K562 (cell line): Measurements from ENCODE around the gene LAMP1. TPM values are rescaled to one million over a fixed set of nuclear protein-coding genes. Genes with fewer than 3 reads are reported as not detected.

Source experiments
- ATAC-seq: fragments of 200-7000 bp; cut with Tn5 transposase; 3 replicates; pipeline ENCODE4 v1.9.1; 2020; ENCODE audit warnings: moderate library complexity
- BruUV-seq: library from RNA; stranded (reverse); fragments of 400-500 nt; replicated peaks from 2 replicates; lab custom pipeline; 2021; lab: Mats Ljungman, UMichigan
- CTCF ChIA-PET: fragments of 300-600 bp; formaldehyde crosslinking; extraction: SDS; loops from one replicate; lab custom pipeline; 2021; ENCODE audit warnings: low intra/inter-chr PET ratio; lab: Yijun Ruan, JAX
- POLR2A ChIA-PET: fragments of 300-600, 350-650 bp; sonication (Branson Sonifier 250); formaldehyde crosslinking; extraction: SDS; loops from one replicate; lab custom pipeline; 2021; ENCODE audit warnings: antibody characterized with exemption, inconsistent platforms; lab: Yijun Ruan, JAX
- DNase-seq, 4 experiments: peaks; one replicate each; pipeline versions ENCODE4 v3.0.0 to v3.0.0-alpha.2; 2011 to 2018; ENCODE audit warnings: low spot score in 3 of 4, mixed read lengths in 3 of 4; ENCODE audit errors: extremely low read depth in 1 of 4
- FAIRE-seq: peaks from 2 replicates; lab custom pipeline; 2011; peaks lifted over from hg19 to GRCh38; lab: Jason Lieb, UNC
- H2AFZ ChIP-seq: 2 replicates; pipeline ENCODE4 v1.6.0; 2011; ENCODE audit warnings: low read depth, low read length, control low read depth, inconsistent platforms
- H3K27ac ChIP-seq: fragments of 200-600 bp; 3 replicates; pipeline ENCODE4 v1.8.0; 2011; ENCODE audit warnings: low read depth, mild to moderate bottlenecking, control low read depth, inconsistent platforms, low read length, moderate library complexity, mixed read lengths; ENCODE audit errors: extremely low read depth
- H3K27me3 ChIP-seq, 2 experiments: fragments of 300-600 bp in 1 of 2; 2 replicates in 1 of 2; 3 replicates in 1 of 2; pipeline versions ENCODE4 v1.6.0 to v1.8.0; 2011; ENCODE audit warnings: inconsistent platforms in 2 of 2, low read length in 2 of 2, mild to moderate bottlenecking in 1 of 2, mixed read lengths in 1 of 2, moderate library complexity in 1 of 2; ENCODE audit not compliant: control insufficient read depth in 2 of 2, insufficient read depth in 2 of 2
- H3K36me3 ChIP-seq: fragments of 300-600 bp; 3 replicates; pipeline ENCODE4 v1.8.0; 2011; ENCODE audit warnings: mild to moderate bottlenecking, low read length, inconsistent platforms; ENCODE audit not compliant: control insufficient read depth, insufficient read depth
- H3K4me1 ChIP-seq, 2 experiments: fragments of 200-600 bp in 1 of 2; replicated peaks in 1 of 2; 2 replicates in 1 of 2; 3 replicates in 1 of 2; pipeline versions ENCODE4 v1.5.1 to v1.8.0; 2011; ENCODE audit warnings: inconsistent platforms in 2 of 2, low read length in 2 of 2, mild to moderate bottlenecking in 1 of 2, mixed read lengths in 1 of 2, moderate library complexity in 1 of 2; ENCODE audit not compliant: control insufficient read depth in 2 of 2, insufficient read depth in 2 of 2
- H3K4me2 ChIP-seq: 2 replicates; pipeline ENCODE4 v1.6.1; 2011; ENCODE audit warnings: low read length, control low read depth, inconsistent platforms, mixed read lengths; ENCODE audit not compliant: insufficient read depth
- H3K4me3 ChIP-seq: fragments of 200-600 bp; sonication (generic), shearing (Covaris generic); 2 replicates; pipeline ENCODE4 v1.5.1; 2016; ENCODE audit warnings: control low read depth, inconsistent platforms
- H3K79me2 ChIP-seq: fragments of 200-600 bp; 3 replicates; pipeline ENCODE4 v1.8.0; 2011; ENCODE audit warnings: low read length, inconsistent platforms; ENCODE audit not compliant: control insufficient read depth, insufficient read depth
- H3K9ac ChIP-seq, 2 experiments: 2 replicates each; pipeline versions ENCODE4 v1.6.0 to v1.6.1; 2011; ENCODE audit warnings: low read depth in 2 of 2, low read length in 2 of 2, control low read depth in 1 of 2, inconsistent platforms in 1 of 2, mild to moderate bottlenecking in 1 of 2, mixed read lengths in 1 of 2; ENCODE audit not compliant: insufficient read depth in 1 of 2
- H3K9me1 ChIP-seq: one replicate; pipeline ENCODE4 v1.6.0; 2011; ENCODE audit warnings: inconsistent platforms, mild to moderate bottlenecking, low read length, moderate library complexity; ENCODE audit not compliant: control insufficient read depth, insufficient read depth
- H3K9me3 ChIP-seq: replicated peaks from 2 replicates; pipeline ENCODE4 v1.5.1; 2011; ENCODE audit warnings: low read depth, low read length, inconsistent platforms; ENCODE audit not compliant: control insufficient read depth, insufficient read depth
- H4K20me1 ChIP-seq: replicated peaks from 2 replicates; pipeline ENCODE4 v1.6.1; 2011; ENCODE audit warnings: low read length, inconsistent platforms, mixed read lengths; ENCODE audit not compliant: control insufficient read depth, insufficient read depth
- ATF7 ChIP-seq: fragments of 450-650 bp; IDR thresholded peaks from 2 replicates; pipeline ENCODE4 v1.7.1; 2014; ENCODE audit warnings: mild to moderate bottlenecking, moderate library complexity
- DMBX1 ChIP-seq: fragments of 250-450 bp; sonication (Bioruptor Pico); IDR thresholded peaks from 2 replicates; pipeline ENCODE4 v1.8.0; 2022; ENCODE audit warnings: inconsistent platforms, mild to moderate bottlenecking, moderate library complexity, borderline replicate concordance
- NCOR1 ChIP-seq: fragments of 450-650 bp; IDR thresholded peaks from 2 replicates; pipeline ENCODE4 v1.6.1; 2016; ENCODE audit warnings: mild to moderate bottlenecking, moderate library complexity
- PML ChIP-seq: IDR thresholded peaks from 2 replicates; pipeline ENCODE4 v1.6.1; 2012; ENCODE audit warnings: low read length, inconsistent platforms
- PRMT5 ChIP-seq: sonication (generic); formaldehyde crosslinking; IDR thresholded peaks from 2 replicates; pipeline ENCODE4 v1.5.0; 2020; ENCODE audit warnings: missing genetic modification reagents
- SMAD3 ChIP-seq: fragments of 450-650 bp; formaldehyde crosslinking; conservative IDR thresholded peaks from 2 replicates; pipeline ENCODE4 v1.4.0; 2020; ENCODE audit warnings: mild to moderate bottlenecking
- ZNF133 ChIP-seq: fragments of 250-450 bp; sonication (Bioruptor Pico); IDR thresholded peaks from 2 replicates; pipeline ENCODE4 v1.4.0; 2020; ENCODE audit warnings: mild to moderate bottlenecking
- WGBS: fragments of 100-300 bp; shearing (Covaris generic); methylation state at CpG from one replicate; pipeline ENCODE4 v1.1.6; 2016; ENCODE audit warnings: low coverage, mixed read lengths; ENCODE audit not compliant: insufficient coverage; ENCODE audit errors: missing lambda C conversion rate; 5-methylcytosine and 5-hydroxymethylcytosine counted together
- in situ Hi-C: fragments of 300-500 bp; cut with MboI; formaldehyde crosslinking; loops from 4 replicates; pipeline ENCODE4 v1.15.0; 2018; ENCODE audit warnings: inconsistent platforms, mixed read lengths
- intact Hi-C: fragments of 100-400 bp; cut with micrococcal nuclease; formaldehyde crosslinking; loops from 2 replicates; pipeline ENCODE4 v1.14.2; 2022
- polyA plus RNA-seq, 8 experiments: library from polyadenylated mRNA; depleted of rRNA in 4 of 8; stranded (reverse) in 5 of 8; unstranded in 3 of 8; fragments of >200 nt; fragmentation: Nextera tagmentation in 2 of 8; fragmentation: Illumina TruSeq in 1 of 8; extraction: Ambion mirVana in 2 of 8; extraction: Trizol in 1 of 8; gene quantifications; 2 replicates each; pipeline versions ENCODE4 v1.2.1 to v1.2.3, GENCODE V29; 2011 to 2014; ENCODE audit warnings: inconsistent platforms in 1 of 8, missing spikeins in 1 of 8
- total RNA-seq, 7 experiments: library from RNA; depleted of rRNA in 6 of 7; stranded (reverse); fragments of >200 nt in 6 of 7; fragmentation: Illumina TruSeq in 2 of 7; extraction: Trizol in 2 of 7; gene quantifications; 2 replicates each; pipeline versions ENCODE4 v1.2.1 to v1.2.3, GENCODE V29; 2011 to 2021; ENCODE audit warnings: low replicate concordance in 1 of 7
- TF ChIP-seq, protein P1 (sequence below): fragments of 250-450 bp; sonication (Bioruptor Pico); IDR thresholded peaks from 2 replicates; pipeline ENCODE4 v1.5.0; 2021
- TF ChIP-seq, protein P2 (sequence below): sonication (generic); formaldehyde crosslinking; IDR thresholded peaks from 2 replicates; pipeline ENCODE4 v1.9.0; 2022; ENCODE audit warnings: mild to moderate bottlenecking, missing genetic modification reagents
- TF ChIP-seq, protein P3 (sequence below): fragments of 450-650 bp; IDR thresholded peaks from 2 replicates; pipeline ENCODE4 v1.6.1; 2016; ENCODE audit warnings: missing biosample characterization, missing genetic modification characterization
- TF ChIP-seq, protein P4 (sequence below): fragments of 150-350 bp; IDR thresholded peaks from 2 replicates; pipeline ENCODE4 v1.6.1; 2014; ENCODE audit warnings: low read depth, mild to moderate bottlenecking, low read length, borderline replicate concordance

Gene LAMP1
- total and polyA plus RNA-seq, 9 of the 15 experiments (the other 6 are each of a cell fraction or from before 2014, with no cell fraction given): 2.2 to 70.1 (median 30.5) TPM

DNA sequence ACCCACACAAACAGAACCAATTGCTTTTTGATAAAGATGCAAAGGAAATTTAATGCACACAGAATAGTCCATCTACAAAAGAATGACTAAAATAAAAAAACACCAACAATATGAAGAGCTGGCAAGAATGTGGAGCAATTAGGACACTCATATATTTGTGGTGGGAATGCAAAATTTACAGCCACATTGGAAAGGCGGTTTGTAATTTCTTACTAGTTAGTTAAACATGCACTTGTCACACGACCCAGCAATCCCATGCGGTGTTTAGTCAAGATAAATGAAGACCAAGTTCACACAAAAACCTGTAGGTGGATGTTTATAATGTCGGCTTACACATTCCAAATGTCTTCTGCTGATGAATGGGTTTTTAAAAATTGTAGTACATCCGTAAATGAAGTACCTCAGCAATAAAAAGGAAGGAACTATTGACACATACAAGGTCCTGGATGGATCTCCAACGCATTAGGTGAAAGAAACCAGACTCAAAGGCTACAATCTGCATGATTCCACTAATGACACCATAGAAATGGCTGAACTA, 61.7 kb downstream of the LAMP1 start:
- intact Hi-C loops: loop anchor here (5.0 kb wide), 1 partner anchor 61 kb away; the partner anchor contains the start of gene LAMP1
- DNase-seq: no peak
- no TSS peak for BruUV-seq
- ATAC-seq: peak; percentile 16; the same call in 1 of the 3 replicates
- in situ Hi-C loops: no loop called here
- WGBS: 37% methylated on average over 6 of the region's 6 CpGs
- H3K27me3 ChIP-seq: no peaks in the 10 kb centered on the region
- peak; percentile 56 for FAIRE-seq
- ChIA-PET POLR2A (interaction anchor here (0.6 kb wide), 1 partner anchor 473 kb away, joined by 7 read pairs; no protein-coding TSS in a partner anchor), CTCF (no interaction called here)
- H3K36me3 ChIP-seq: 0 out of 3 replicates have a peak, but pooled peaks cover 3% of the 10 kb centered on the region
- no peaks in the 10 kb centered on the region for H4K20me1 ChIP-seq
- H3K9me1 ChIP-seq: no peaks in the 10 kb centered on the region
- no peak overlapping the region for H3K4me2 ChIP-seq
- no peak overlapping the region for H3K27ac ChIP-seq
- H3K4me1 ChIP-seq: peaks cover 16 to 18% of the 10 kb centered on the region in 2 experiments; a peak in 4 of 5 replicates
- no peak for TF ChIP-seq DMBX1 (CRISPR knock-in tag)
- TF ChIP-seq, protein P1, sequence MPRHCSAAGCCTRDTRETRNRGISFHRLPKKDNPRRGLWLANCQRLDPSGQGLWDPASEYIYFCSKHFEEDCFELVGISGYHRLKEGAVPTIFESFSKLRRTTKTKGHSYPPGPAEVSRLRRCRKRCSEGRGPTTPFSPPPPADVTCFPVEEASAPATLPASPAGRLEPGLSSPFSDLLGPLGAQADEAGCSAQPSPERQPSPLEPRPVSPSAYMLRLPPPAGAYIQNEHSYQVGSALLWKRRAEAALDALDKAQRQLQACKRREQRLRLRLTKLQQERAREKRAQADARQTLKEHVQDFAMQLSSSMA (CRISPR knock-in tag): no peak
- TF ChIP-seq, protein P2, sequence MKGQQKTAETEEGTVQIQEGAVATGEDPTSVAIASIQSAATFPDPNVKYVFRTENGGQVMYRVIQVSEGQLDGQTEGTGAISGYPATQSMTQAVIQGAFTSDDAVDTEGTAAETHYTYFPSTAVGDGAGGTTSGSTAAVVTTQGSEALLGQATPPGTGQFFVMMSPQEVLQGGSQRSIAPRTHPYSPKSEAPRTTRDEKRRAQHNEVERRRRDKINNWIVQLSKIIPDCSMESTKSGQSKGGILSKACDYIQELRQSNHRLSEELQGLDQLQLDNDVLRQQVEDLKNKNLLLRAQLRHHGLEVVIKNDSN (CRISPR knock-in tag): no peak
- TF ChIP-seq ATF7: no peak
- no peak for TF ChIP-seq PML
- TF ChIP-seq, protein P3, sequence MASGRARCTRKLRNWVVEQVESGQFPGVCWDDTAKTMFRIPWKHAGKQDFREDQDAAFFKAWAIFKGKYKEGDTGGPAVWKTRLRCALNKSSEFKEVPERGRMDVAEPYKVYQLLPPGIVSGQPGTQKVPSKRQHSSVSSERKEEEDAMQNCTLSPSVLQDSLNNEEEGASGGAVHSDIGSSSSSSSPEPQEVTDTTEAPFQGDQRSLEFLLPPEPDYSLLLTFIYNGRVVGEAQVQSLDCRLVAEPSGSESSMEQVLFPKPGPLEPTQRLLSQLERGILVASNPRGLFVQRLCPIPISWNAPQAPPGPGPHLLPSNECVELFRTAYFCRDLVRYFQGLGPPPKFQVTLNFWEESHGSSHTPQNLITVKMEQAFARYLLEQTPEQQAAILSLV (tag): no peak
- TF ChIP-seq, protein P4, sequence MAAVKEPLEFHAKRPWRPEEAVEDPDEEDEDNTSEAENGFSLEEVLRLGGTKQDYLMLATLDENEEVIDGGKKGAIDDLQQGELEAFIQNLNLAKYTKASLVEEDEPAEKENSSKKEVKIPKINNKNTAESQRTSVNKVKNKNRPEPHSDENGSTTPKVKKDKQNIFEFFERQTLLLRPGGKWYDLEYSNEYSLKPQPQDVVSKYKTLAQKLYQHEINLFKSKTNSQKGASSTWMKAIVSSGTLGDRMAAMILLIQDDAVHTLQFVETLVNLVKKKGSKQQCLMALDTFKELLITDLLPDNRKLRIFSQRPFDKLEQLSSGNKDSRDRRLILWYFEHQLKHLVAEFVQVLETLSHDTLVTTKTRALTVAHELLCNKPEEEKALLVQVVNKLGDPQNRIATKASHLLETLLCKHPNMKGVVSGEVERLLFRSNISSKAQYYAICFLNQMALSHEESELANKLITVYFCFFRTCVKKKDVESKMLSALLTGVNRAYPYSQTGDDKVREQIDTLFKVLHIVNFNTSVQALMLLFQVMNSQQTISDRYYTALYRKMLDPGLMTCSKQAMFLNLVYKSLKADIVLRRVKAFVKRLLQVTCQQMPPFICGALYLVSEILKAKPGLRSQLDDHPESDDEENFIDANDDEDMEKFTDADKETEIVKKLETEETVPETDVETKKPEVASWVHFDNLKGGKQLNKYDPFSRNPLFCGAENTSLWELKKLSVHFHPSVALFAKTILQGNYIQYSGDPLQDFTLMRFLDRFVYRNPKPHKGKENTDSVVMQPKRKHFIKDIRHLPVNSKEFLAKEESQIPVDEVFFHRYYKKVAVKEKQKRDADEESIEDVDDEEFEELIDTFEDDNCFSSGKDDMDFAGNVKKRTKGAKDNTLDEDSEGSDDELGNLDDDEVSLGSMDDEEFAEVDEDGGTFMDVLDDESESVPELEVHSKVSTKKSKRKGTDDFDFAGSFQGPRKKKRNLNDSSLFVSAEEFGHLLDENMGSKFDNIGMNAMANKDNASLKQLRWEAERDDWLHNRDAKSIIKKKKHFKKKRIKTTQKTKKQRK: no peak
- TF ChIP-seq SMAD3: no peak
- no peak for TF ChIP-seq ZNF133 (CRISPR knock-in tag)
- no peak for TF ChIP-seq NCOR1
- no peak for TF ChIP-seq PRMT5 (CRISPR knock-in tag)
- no peak overlapping the region for H3K4me3 ChIP-seq
- no peak overlapping the region for H2AFZ ChIP-seq
- H3K9ac ChIP-seq: no peak overlapping the region; a peak in 1 of 4 replicates
- peaks cover 8% of the 10 kb centered on the region; the same call in 2 of the 3 replicates for H3K79me2 ChIP-seq
- no peaks in the 10 kb centered on the region for H3K9me3 ChIP-seq
